GM12875 (cell line): ENCODE data around the gene LRP6.

Experiments used
- H3K4me3 ChIP-seq: one replicate; pipeline ENCODE4 v1.5.1; 2011; ENCODE audit warnings: low read depth, low read length, control low read depth
- CTCF ChIP-seq: IDR thresholded peaks from 2 replicates; pipeline ENCODE4 v1.5.1; 2011; ENCODE audit warnings: low read depth, mild to moderate bottlenecking, control low read depth, inconsistent platforms, low read length, moderate library complexity, borderline replicate concordance; ENCODE audit not compliant: insufficient read depth

LRP6 gene

GRCh38 chr12:12108441-12109058, 158.3 kb downstream of the LRP6 start:
- no peak for TF ChIP-seq CTCF
- H3K4me3 ChIP-seq: no peak overlapping the region

- TF ChIP-seq CTCF: no peak
Observed at GRCh38 chr12:12107678-12108077, 159.2 kb downstream of the LRP6 start.

GRCh38 chr12:12099102-12099501, 167.7 kb downstream of the LRP6 start:
- H3K4me3 ChIP-seq: no peak overlapping the region
- TF ChIP-seq CTCF: no peak

More at GRCh38 chr12:12107678-12108077, 159.2 kb downstream of the LRP6 start:
- no peak overlapping the region for H3K4me3 ChIP-seq

- H3K4me3 ChIP-seq: no peak overlapping the region
- no peak for TF ChIP-seq CTCF
Observed at GRCh38 chr12:12098691-12099015, 168.2 kb downstream of the LRP6 start.

GRCh38 chr12:12097891-12098690, 168.8 kb downstream of the LRP6 start:
- no peak for TF ChIP-seq CTCF
- no peak overlapping the region for H3K4me3 ChIP-seq

GRCh38 chr12:12095021-12095420, 171.8 kb downstream of the LRP6 start:
- no peak for TF ChIP-seq CTCF
- no peak overlapping the region for H3K4me3 ChIP-seq

- H3K4me3 ChIP-seq: no peak overlapping the region
- TF ChIP-seq CTCF: no peak
Observed at GRCh38 chr12:12094481-12094880, 172.4 kb downstream of the LRP6 start.
